RPMI7951 (cell line): Measurements from ENCODE around the gene KDM1A. TPM values are rescaled to one million over a fixed set of nuclear protein-coding genes. Genes with fewer than 3 reads are reported as not detected.

Experiments used
- DNase-seq: peaks from one replicate; pipeline ENCODE4 v3.0.0-alpha.2; 2012; ENCODE audit warnings: low read depth
- total RNA-seq: library from RNA; depleted of rRNA; stranded (reverse); fragments of >200 nt; shearing (Covaris generic); gene quantifications from 2 replicates; pipeline ENCODE4 v1.2.3, GENCODE V29; 2014

Gene KDM1A
- total RNA-seq, 1 experiment from 2014 or later = 126 TPM

GRCh38 chr1:23013657-23014056 lies 5.6 kb upstream of the KDM1A start:
- DNase-seq = no peak

DNA sequence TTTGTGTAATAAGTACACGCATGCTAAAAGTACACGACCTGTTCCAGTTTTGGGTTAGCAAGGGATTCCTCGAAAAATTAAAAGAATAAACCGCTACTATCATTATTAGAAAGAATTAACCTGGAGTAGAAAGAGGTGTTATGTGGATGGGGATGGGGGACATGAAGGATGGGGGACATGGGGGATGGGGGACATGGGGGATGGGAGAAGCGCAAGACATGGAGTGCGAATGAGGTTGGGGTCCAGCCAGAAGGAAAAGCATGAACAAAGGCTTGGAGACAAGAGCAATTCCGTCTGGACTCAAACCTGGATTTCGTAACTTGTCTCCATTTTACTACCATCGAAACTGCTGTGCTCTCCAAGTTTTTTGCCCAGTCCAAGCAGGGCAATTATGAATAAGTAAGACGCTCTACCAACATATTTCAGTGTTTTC lies 591 bp upstream of the KDM1A start:
- DNase-seq = no peak

DNA sequence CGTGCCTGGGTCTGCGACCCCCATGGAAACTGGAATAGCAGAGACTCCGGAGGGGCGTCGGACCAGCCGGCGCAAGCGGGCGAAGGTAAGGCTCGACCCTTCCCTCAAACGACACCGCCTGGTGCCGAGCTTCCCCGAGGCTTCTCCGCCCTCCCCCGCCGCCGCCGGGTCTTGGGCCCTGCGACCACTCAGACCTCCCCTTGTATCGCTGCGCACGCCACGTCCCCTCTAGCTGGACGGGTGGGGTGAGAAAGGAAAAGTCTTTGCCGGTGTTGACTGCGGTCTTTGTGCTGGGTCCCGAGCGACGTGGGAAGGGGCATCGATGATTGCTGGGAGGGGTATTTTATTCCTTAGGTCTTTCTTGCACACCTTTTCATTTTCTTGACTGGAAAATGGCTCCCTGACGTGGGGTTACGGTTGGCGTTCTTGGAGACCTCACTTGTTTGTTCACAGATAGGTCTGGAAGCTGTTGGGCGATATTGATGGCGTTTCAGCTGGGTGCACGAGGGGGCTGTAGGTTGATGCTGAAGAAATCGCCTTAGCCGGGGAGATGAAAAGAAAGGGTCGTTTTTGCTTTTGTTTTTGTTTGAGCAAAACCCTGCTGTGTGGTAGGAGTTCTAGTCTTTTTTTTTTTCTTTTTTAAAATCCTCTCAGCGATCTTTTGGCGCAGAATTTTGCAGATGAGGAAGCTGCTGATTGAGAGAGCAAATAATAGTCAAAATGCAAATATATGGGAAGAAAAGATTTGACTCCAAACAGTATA lies 776 bp downstream of the KDM1A start:
- DNase-seq = peak; percentile 42

DNA sequence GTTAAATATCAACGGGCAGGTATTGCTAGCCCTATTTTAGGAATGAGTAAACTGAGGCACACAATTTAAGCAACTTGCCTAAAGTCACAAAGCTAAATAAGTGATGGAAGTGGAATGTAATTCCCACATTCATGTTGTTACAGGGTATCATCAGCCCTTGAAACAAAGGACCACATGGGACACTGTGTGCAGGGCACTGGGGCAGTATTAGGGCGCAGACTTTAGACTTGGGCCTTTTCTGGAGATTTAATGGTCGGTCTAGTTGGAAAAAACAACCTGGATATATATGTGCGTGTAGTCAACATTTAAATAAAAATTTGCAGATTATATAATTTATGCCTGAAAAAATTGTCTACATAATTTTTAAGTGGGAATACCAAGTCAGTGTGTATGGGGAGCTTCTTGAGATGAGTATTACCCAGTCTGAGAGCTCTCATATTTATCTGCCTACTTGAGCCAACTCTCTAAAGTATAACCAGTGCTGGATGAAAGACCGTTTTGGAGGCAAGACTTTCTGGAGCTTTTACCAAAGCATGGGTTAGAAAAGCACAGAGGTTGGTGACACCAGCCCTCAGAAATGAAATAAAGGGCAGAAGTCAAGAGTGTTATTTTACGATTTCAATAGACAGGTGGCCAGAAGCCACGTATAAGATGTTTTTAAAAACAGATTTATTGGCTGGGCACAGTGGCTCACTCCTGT lies 1.6 kb downstream of the KDM1A start:
- peak; percentile 13 for DNase-seq

DNA sequence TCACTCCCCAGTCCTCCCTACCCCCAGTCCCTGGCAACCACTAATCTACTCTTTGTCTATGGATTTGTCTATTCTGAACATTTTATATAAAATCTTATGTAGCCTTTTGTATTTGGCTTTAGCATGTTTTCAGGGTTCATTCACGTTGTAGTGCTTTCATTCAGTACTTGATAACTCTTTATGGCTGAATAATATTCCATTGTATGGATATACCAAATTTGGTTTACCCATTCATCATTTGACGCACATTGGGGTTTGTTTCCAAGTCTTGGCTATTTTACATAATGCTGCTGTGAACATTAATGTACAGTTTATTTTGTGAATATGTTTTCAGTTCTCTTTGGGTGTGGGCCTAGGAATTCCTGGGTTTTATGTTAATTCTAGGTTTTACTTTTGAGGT lies 2.6 kb downstream of the KDM1A start:
- DNase-seq = no peak

GRCh38 chr1:23023174-23023845 lies 4.0 kb downstream of the KDM1A start:
- DNase-seq = no peak

DNA sequence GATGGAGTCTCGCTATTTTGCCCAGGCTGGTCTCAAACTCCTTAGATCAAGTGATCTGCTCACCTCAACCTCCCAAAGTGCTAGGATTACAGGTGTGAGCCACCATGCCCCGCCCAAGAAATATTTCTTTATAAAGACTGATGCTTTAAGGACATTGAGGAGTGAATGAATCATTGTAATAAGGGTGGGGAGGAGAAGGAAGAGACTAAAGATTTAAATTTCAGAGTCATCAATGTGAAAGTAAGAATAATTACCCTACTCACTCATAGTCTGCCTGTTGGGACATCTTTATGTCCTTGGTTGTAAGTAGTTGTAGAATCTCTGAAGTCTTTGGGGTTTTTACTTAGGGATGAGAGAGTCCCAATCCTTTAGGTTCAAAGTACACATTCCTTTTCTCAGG lies 7.3 kb downstream of the KDM1A start:
- DNase-seq = no peak

DNA sequence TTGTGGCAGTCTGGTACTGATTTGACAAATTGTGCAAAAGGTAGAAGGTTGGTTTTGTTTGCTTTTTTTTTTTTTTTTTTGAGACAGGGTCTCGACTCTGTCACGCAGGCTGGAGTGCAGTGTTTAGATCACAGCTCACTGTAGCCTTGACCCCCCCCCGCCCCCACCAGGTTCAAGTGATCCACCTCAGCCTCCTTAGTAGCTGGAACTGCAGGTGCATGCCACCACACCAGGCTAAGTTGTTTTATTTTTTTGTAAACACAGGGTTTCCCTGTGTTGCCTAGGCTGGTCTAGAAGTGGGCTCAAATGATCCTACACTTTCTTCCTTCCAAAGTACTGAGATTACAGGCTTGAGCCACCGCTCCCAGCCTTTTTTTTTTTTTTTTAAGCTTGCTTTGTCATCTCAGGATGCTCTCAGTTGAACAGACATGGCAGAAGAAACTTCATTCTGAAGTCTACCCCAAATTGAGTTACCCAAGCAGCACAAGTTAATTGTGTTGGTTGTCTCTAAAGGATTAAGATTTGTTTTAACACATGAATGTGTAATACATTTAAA lies 8.2 kb downstream of the KDM1A start:
- DNase-seq = no peak

DNA sequence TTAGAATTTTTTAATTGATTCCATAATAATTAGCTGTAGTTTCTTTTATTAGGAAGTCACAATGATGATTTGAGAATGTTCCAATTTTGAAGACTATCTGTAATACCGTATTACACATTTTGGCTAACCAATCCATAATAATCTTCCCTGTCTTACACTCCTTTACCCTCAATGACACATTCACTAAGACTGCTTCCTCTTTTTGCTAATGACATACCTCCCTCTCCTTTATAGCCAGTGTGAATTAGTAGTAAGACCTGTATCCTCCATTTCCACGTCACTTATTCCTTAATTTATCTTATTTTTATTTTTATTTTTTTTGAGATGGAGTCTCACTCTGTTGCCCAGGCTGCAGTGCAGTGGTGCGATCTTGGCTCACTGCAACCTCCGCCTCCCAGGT lies 10.1 kb downstream of the KDM1A start:
- DNase-seq = no peak

GRCh38 chr1:23035823-23036452 lies 16.7 kb downstream of the KDM1A start:
- no peak for DNase-seq

DNA sequence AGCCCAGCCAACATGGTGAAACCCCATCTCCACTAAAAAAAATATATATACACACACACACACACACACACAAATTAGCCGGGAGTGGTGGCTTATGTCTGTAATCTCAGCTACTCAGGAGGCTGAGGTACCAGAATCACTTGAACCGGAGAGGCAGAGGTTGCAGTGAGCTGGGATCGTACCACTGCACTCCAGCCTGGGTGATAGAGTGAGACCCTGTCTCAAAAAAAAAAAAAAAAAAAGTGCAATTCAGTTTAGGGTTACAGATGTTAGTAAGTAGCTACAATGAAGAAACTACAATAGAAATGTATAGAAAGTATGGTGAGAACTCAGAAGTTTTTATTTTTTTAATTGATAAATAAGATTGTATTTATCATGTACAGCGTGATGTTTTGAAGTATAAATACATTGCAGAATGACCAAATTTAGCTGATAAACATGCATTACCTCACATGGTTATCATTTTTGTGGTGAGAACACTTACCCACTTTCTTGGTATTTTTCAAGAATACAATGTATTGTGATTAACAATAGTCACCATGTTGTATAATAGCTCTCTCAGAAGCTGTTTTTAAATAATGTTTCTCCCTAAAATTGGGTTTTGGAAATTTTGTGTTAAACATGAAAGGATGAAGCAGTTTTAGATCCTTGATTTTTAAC lies 17.9 kb downstream of the KDM1A start:
- DNase-seq = no peak

GRCh38 chr1:23039308-23039826 lies 20.1 kb downstream of the KDM1A start:
- no peak for DNase-seq

DNA sequence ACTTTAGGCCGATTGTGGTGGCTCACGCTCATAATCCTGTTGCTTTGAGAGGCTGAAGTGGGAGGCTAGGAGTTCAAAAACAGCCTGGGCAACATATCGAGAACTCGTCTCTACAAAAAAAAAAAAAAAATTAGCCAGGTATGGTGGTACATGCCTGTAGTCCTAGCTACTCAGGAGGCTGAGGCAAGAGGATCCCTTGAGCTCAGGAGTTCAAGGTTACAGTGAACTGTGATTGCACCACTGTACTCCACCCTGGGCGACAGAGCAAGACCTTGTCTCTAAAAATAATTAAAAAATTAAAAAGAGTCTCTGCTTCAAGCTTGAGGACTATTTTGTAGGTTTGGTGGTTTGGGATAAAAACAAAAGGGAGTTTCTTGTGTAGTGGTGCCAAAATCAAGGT lies 21.2 kb downstream of the KDM1A start:
- no peak for DNase-seq

- no peak for DNase-seq
Observed at GRCh38 chr1:23044035-23044434, 24.8 kb downstream of the KDM1A start.

- no peak for DNase-seq
Observed at GRCh38 chr1:23050201-23050600, 30.9 kb downstream of the KDM1A start.

- DNase-seq = no peak
Observed at GRCh38 chr1:23051290-23051909, 32.1 kb downstream of the KDM1A start.

DNA sequence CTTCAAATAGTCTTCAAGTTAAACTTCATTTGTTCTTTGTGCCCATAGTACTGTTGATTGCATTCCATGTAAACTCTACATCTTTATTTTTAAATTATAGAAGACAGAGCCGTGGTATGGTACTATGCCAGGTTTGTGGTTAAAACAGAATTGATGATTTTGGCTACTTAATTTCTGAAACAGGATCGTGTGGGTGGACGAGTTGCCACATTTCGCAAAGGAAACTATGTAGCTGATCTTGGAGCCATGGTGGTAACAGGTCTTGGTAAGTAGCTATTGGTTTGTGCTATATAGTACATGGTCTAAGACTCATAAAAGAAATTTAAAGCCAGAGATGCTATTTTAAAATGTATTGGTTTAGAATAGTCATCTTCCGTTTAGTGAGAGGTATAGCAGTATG lies 38.0 kb downstream of the KDM1A start:
- no peak for DNase-seq

DNA sequence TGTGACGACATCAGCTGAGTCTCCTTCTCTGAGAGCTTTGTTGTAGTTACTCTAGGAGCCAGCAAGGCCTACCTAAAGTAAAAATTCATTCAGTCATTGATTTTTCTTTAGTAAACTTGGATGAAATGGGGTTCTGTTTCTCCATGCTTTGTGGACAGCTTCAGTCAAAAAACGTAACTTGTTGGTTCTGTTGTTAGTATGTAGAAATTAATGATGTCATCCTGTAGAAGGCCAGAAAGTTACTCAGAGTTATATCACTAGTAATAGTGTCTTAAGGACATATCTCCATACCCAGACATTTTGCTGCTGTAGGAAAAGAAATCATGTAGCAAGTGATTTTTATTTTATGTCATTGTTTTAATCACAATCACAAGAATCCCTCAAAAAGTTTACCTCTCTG lies 43.0 kb downstream of the KDM1A start:
- no peak for DNase-seq

- DNase-seq = no peak
Observed at GRCh38 chr1:23065385-23065784, 46.1 kb downstream of the KDM1A start.

GRCh38 chr1:23066075-23066474 lies 46.8 kb downstream of the KDM1A start:
- no peak for DNase-seq

DNA sequence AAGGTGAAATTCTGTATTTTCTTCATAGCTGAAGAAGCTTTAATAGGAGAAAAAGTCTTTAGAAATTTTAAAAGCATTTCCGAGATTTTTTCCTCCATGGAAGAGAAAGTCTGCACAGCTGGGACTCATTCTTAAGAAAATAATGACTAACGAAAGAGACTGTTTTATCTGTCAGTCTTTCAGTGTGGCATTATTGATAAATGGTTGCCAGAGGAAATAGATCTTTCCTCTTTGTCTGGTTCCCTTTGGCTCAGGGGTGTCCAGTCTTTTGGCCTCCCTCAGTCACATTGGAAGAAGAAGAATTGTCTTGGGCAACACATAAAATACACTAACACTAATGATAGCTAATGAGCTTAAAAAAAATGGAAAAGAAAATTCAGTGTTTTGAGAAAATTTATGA lies 49.9 kb downstream of the KDM1A start:
- no peak for DNase-seq
